NCI-H2171 (cell line): Measurements from ENCODE around the gene METTL9.
"Not testable (repeated sequence)": the region's sequence is repeated elsewhere in the genome, so short reads cannot be mapped to it uniquely, and the experiment has no call there.

Experiments used
- DNase-seq: peaks from one replicate; lab custom pipeline; 2025; lab: John Stamatoyannopoulos, UW

METTL9 gene

DNA sequence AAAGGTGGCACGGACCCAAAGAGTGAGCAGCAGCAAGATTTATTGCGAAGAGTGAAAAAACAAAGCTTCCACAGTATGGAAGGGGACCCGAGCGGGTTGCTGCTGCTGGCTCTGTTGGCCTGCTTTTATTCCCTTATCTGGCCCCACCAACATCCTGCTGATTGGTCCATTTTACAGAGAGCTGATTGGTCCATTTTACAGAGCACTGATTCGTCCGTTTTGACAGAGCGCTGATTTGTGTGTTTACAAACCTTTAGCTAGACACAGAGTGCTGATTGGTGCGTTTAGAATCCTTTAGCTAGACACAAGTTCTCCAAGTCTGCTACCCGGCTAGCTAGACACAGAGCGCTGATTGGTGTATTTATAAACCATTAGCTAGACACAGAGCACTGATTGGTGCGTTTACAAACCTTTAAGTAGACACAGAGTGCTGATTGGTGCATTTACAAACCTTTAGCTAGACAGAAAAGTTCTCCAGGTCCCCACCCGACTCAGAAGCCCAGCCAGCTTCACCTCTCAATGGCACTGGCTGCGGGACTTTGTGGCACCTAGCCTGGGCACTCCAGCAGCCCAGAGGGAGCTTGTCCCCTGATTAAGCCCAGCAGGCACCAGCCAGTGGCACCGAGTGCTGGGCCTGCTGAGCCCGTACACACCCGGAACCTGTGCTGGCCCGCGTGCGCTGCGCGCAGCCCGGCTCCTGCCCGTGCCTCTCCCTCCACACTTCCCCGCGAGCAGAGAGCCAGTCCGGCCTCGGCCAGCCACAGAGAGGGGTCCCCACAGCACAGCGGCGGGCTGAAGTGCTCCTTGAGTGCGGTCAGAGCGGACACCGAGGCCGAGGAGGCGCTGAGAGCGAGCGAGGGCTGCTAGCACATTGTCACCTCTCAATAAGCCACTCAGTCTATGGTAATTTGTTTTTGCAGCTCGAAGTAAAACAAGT is 37.9 kb downstream of the METTL9 start:
- DNase-seq: no peak

DNA sequence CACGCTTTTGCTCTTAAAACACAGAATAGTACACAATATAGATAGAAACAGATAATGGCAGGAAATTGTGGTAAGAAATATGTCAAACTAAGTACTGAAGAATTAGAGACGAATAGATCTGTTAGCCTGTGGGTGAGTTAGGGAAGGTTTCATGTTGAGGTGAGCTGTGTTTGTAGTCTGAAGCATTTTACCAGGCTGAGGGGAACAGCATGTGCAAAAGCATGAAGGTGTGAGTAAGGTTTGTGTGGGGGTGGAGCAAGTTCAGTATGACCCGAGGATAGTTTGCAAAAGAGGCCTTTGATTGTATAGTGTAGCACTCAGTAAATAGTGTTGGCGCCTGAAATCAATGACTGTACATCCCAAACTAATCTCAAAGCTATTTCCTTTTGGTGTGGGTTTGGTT is 39.2 kb downstream of the METTL9 start:
- DNase-seq: no peak

DNA sequence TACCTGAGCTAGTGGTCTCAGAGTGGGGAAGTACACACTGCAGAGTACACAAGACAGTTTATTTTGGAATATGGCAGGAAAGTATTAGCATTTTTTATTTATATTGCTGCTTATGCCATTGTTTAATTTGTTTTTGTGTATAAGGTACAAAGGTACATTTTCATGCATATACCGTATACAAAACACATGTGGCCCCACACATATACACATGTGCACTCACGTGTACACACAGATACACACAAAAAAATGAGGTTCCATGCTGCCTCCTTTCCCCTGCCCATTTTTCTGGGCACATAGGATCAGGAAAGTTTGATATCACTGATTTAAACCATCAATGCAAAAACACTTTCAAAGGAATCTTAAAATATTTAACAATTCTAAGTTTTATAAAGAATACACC is 40.1 kb downstream of the METTL9 start:
- DNase-seq: no peak

DNA sequence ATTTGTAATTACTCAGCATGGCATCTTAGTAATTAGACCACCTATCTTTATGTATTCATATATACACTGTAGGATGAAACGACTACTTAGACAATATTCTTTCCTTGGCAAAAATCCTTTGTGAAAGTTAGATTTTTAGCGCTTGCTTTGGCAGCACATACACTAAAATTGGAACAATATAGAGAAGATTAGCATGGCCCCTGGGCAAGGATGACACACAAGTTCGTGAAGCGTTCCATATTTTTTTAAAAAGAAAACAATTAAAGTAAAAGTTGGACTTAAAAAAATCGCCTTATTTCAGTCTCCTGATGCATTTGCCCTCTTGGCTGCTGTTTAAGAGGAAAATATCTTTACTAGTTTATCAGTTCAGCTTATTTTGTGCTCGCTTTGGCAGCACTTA is 42.5 kb downstream of the METTL9 start:
- no peak for DNase-seq

DNA sequence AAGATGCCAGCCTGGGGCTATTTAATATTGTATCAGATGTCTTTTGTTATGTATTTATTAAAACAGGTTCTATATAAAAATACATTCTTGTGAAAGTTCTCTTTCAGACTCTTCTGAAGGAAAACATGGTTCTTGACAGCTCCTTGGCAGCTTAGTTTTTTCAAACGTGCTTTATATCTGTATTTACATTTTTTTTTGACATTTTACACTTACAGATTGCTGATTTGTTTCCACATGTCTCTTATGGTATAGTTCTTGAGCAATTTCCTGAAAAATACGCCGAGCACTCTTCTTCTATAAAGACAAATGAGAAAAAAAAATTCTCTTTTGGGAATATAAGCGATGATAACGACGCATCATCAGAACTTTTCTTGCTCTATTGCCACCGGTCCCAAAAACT is 43.5 kb downstream of the METTL9 start:
- no peak for DNase-seq

DNA sequence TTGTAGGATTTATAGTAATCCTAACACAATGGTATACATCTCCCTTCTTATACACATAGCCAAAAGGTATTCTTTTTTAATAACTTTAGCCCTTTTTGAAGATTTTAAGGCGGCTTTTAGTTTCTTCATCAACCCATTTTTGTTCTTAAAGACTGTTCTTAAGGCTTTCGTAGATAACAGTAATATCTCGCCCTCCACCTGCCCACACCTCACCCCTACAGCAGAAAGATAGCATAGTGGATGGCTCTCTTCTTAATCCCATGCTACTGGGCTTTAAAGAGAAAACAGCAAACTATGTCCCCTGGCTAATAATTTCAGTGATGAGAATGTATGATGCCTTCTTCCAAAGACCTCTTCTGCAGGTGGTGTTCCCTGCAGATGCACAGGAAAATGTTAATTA is 44.4 kb downstream of the METTL9 start:
- no peak for DNase-seq

GRCh38 chr16:21644674-21645073 is 45.3 kb downstream of the METTL9 start:
- no peak for DNase-seq

GRCh38 chr16:21645261-21645721 is 45.9 kb downstream of the METTL9 start:
- DNase-seq: no peak

GRCh38 chr16:21646091-21646490 is 46.7 kb downstream of the METTL9 start:
- no peak for DNase-seq

DNA sequence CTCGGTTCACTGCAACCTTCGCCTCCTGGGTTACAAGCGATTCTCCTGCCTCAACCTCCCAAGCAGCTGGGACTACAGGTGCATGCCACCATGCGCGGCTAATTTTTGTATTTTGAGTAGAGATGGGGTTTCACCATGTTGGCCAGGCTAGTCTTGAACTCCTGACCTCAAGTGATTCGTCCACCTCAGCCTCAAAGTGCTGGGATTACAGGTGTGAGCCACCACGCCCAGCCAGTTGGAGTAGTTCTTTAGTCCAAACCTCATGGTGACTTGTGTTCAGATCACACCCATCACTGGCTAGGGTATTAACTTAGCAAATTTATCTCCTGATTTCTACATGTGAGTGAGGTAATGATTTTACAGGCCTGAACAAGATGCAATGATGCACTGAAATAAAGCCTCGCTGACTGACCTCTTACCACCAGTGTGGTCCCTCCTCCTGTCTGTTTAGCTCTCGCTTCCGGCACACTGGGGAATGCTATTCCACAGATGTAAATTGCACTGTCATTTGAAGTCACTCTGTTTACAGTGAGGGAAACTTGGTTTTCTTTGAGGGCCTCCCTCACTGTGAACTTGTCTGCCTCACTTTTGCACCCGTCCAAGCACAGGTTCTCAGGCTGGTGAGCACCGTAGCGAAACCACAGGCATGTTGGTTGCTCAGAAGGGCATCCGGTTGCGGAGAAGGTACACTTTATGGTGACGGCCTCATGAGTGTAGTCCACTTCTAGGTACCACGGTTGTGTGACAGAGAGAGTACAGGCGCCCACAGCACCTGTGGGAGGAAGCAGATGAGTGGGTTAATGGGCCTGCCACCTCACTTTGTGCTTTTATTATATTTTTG is 47.6 kb downstream of the METTL9 start:
- no peak for DNase-seq

- no peak for DNase-seq
Observed at GRCh38 chr16:21647562-21648164, 48.3 kb downstream of the METTL9 start.

DNA sequence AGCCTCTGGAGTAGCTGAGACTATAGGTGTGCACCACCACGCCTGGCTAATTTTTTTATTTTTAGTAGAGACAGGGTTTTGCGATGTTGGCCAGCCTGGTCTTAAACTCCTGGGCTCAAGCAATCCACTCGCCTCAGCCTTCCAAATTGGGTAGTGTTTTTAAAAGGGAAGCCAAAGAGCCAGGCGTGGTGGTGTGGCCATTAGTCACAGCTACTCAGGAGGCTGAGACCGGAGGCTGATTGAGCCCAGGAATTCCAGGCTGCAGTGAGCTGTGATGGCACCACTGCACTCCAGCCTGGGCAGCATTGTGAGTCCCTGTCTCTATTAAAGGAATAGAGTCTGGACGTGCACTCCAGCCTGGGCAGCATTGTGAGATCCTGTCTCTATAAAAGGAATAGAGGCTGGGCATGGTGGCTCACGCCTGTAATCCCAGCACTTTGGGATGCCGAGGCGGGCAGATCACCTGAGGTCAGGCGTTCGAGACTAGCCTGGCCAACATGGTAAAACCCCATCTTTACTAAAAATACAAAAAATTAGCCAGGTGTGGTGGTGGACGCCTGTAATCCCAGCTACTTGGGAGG is 50.5 kb downstream of the METTL9 start:
- DNase-seq: not testable (repeated sequence)

DNA sequence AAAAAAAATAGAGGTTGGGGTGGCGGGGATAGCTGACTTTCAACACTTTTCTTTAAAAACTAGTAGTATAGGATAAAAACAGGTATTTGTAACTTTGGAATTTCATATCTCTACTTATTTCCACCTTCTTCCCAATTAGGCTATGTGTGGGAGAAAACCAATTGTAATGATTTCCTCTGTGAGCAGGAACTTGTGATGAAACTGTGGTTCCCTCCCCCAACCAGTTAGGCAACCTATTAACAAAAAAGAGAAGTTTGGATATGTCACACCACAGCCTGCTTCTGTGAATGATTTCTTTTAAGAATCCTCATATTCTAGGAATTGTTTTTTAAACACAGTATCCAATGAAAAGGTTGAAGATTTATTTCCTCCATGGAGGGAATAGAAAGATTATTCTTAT is 51.1 kb downstream of the METTL9 start:
- no peak for DNase-seq

- DNase-seq: no peak
Observed at GRCh38 chr16:21651515-21651914, 52.1 kb downstream of the METTL9 start.

- DNase-seq: no peak
Observed at GRCh38 chr16:21652453-21652852, 53.1 kb downstream of the METTL9 start, which contains the start of gene IGSF6. Gene IGSF6 (minus strand): TSS chr16:21652608. CDS start chr16:21652598, 10 bp downstream.

GRCh38 chr16:21653571-21653970 is 54.2 kb downstream of the METTL9 start:
- DNase-seq: no peak

GRCh38 chr16:21654466-21654865 is 55.1 kb downstream of the METTL9 start:
- DNase-seq: no peak

DNA sequence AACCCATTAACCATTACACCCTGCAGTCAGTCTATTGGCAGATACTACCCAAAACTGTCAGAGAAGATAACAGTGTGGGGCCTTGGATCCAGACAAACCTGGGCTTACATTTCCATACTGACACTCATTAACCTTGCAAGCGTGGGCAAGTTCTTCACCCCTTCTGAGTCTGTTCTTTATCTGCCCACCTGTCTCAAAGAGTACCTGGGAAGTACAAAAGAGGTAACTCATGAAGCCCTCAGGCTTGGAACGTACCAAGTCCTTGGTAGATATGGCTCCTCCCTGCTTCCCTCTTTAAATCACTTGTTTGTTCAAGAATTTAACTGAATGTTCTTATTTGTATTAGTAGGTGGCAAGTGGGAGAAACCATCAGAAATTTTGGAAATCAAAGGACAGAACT is 55.5 kb downstream of the METTL9 start:
- no peak for DNase-seq

- peak; percentile 16 for DNase-seq
Observed at GRCh38 chr16:21656795-21657768, 57.7 kb downstream of the METTL9 start.

- no peak for DNase-seq
Observed at GRCh38 chr16:21659124-21659523, 59.7 kb downstream of the METTL9 start.
